Esophagus squamous epithelium (tissue), 4 donors: Measurements from ENCODE around the gene ARSI.

Experiments used
- POLR2A ChIP-seq, 4 donors: fragments of 450-650 bp; IDR thresholded peaks; one replicate each; pipeline ENCODE4 v1.6.1; 2017; ENCODE audit warnings: antibody characterized with exemption in 4 of 4, mild to moderate bottlenecking in 4 of 4, moderate library complexity in 3 of 4
- TF ChIP-seq, protein P1 (sequence below), 6 experiments: fragments of 450-650 bp in 4 of 6; fragments of 200-600 bp in 2 of 6; sonication (generic) in 2 of 6; IDR thresholded peaks; one replicate each; pipeline ENCODE4 v1.5.1; 2016 to 2019; ENCODE audit warnings: antibody characterized with exemption in 6 of 6, mild to moderate bottlenecking in 4 of 6, moderate library complexity in 4 of 6

DNA sequence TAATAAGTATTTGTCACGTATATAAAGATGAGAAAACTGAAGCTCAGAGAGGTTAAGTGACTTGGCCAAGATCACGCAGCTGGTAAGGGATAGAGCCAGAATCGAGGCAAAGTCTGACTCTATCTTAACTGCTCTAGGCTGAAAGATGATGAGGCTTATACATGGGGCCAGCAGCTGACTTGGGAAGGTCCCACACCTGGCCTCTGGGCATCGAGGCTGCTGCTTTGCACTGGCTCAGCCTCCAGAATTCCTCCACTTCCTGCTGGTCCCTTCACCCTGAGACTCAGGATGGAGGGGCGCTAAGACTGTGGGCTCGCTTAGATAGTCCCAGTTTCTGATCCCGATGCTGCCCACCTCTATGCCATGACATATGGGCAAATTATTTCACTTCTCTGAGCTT lies 48.3 kb downstream of the ARSI start:
- TF ChIP-seq, protein P1, sequence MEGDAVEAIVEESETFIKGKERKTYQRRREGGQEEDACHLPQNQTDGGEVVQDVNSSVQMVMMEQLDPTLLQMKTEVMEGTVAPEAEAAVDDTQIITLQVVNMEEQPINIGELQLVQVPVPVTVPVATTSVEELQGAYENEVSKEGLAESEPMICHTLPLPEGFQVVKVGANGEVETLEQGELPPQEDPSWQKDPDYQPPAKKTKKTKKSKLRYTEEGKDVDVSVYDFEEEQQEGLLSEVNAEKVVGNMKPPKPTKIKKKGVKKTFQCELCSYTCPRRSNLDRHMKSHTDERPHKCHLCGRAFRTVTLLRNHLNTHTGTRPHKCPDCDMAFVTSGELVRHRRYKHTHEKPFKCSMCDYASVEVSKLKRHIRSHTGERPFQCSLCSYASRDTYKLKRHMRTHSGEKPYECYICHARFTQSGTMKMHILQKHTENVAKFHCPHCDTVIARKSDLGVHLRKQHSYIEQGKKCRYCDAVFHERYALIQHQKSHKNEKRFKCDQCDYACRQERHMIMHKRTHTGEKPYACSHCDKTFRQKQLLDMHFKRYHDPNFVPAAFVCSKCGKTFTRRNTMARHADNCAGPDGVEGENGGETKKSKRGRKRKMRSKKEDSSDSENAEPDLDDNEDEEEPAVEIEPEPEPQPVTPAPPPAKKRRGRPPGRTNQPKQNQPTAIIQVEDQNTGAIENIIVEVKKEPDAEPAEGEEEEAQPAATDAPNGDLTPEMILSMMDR (IDR thresholded peaks at IDR 0.05): no peak
- TF ChIP-seq POLR2A (IDR thresholded peaks at IDR 0.05): no peak
